NCI-H128 (cell line): ENCODE measurements around the gene FRAS1.

Experiments used
- DNase-seq: peaks from one replicate; lab custom pipeline; 2025; ENCODE audit not compliant: unreplicated experiment; lab: John Stamatoyannopoulos, UW

FRAS1 gene

GRCh38 chr4:78360466-78360865, 303.3 kb downstream of the FRAS1 start:
- no peak for DNase-seq

GRCh38 chr4:78361621-78362120, 304.5 kb downstream of the FRAS1 start:
- DNase-seq: no peak

GRCh38 chr4:78362310-78362709, 305.2 kb downstream of the FRAS1 start:
- no peak for DNase-seq

GRCh38 chr4:78363031-78363570, 306.0 kb downstream of the FRAS1 start:
- DNase-seq: no peak

- DNase-seq: no peak
Observed at GRCh38 chr4:78369679-78370078, 312.6 kb downstream of the FRAS1 start.

GRCh38 chr4:78370631-78371372, 313.7 kb downstream of the FRAS1 start:
- no peak for DNase-seq

GRCh38 chr4:78372355-78372988, 315.3 kb downstream of the FRAS1 start:
- DNase-seq: no peak

GRCh38 chr4:78377555-78377954, 320.4 kb downstream of the FRAS1 start:
- no peak for DNase-seq

- no peak for DNase-seq
Observed at GRCh38 chr4:78379040-78379439, 321.9 kb downstream of the FRAS1 start.

GRCh38 chr4:78379991-78380729, 323.0 kb downstream of the FRAS1 start:
- DNase-seq: no peak

- DNase-seq: no peak
Observed at GRCh38 chr4:78386679-78387078, 329.6 kb downstream of the FRAS1 start.

GRCh38 chr4:78395642-78396041, 338.5 kb downstream of the FRAS1 start:
- no peak for DNase-seq

- DNase-seq: no peak
Observed at GRCh38 chr4:78396613-78397291, 339.6 kb downstream of the FRAS1 start.

GRCh38 chr4:78397292-78397630, 340.1 kb downstream of the FRAS1 start:
- DNase-seq: no peak

- DNase-seq: no peak
Observed at GRCh38 chr4:78409612-78410202, 352.6 kb downstream of the FRAS1 start.

- DNase-seq: no peak
Observed at GRCh38 chr4:78410225-78410624, 353.1 kb downstream of the FRAS1 start.

- no peak for DNase-seq
Observed at GRCh38 chr4:78410676-78411075, 353.6 kb downstream of the FRAS1 start.

- DNase-seq: no peak
Observed at GRCh38 chr4:78414116-78414515, 357.0 kb downstream of the FRAS1 start.

- DNase-seq: no peak
Observed at GRCh38 chr4:78417603-78418002, 360.5 kb downstream of the FRAS1 start.

- DNase-seq: no peak
Observed at GRCh38 chr4:78418406-78418805, 361.3 kb downstream of the FRAS1 start.

GRCh38 chr4:78423790-78424189, 366.7 kb downstream of the FRAS1 start:
- no peak for DNase-seq
